Stimulated activated CD8-positive, alpha-beta memory T cell treated with anti-CD3 and anti-CD28 coated beads, Interleukin-12 subunit alpha, Interleukin-12 subunit beta, amount 100 ng/mL, for 4 hours (primary cell): ENCODE measurements around the gene DLL3.

Experiments
- DNase-seq: peaks from one replicate; pipeline ENCODE4 v3.0.0-alpha.2; 2020; ENCODE audit warnings: low read depth

Gene DLL3

GRCh38 chr19:39554701-39555311 lies 56.1 kb downstream of the DLL3 start:
- DNase-seq = no peak

- DNase-seq = no peak
These were observed 57.1 kb downstream of the DLL3 start for GRCh38 chr19:39555883-39556282.
